ENCODE measurements around the gene ZNF75A.

ZNF75A gene

DNA sequence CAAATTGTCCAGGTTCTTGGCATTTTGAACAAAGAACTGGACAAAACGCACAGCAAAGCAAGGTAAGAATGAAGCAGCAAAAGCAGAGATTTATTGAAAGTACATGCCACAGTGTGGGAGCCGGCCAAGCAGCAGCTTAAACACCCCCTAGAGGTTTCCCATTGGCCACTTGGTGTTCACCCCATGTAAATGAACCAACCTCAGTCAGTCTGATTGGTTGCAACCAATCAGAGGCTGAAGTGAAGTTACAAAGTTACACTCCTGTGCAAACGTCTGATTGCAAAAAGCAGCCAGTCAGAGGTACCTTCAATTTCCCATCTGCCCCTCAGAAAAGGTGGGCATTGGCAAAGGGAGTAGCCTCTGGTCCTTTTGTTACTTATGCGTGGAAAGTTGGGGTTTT is 30.8 kb upstream of the ZNF75A start:
- H3K9ac ChIP-seq (ENCODE audit: low read depth, low read length), result no peak overlapping the region
- H3K27me3 ChIP-seq (ENCODE audit: insufficient read depth, low read length), result peaks cover 15% of the 10 kb centered on the region

GRCh38 chr16:3274947-3275346 is 30.4 kb upstream of the ZNF75A start:
- no peaks in the 10 kb centered on the region for H3K36me3 ChIP-seq (ENCODE audit: insufficient read depth, low read depth, low read length)
- no peaks in the 10 kb centered on the region for H3K4me1 ChIP-seq (ENCODE audit: insufficient read depth, low read length)
- no peaks in the 10 kb centered on the region; the same call in 1 of the 2 replicates for H3K9me3 ChIP-seq (ENCODE audit: insufficient read depth, low read depth, low read length)
- no peak overlapping the region for H3K27ac ChIP-seq (ENCODE audit: low read length)
- no peak overlapping the region for H3K9ac ChIP-seq (ENCODE audit: low read depth, low read length)
- H3K4me3 ChIP-seq (ENCODE audit: low read length), result no peak overlapping the region
- H3K27me3 ChIP-seq (ENCODE audit: insufficient read depth, low read length), result peaks cover 15% of the 10 kb centered on the region

More for the DNA sequence above, 30.8 kb upstream of the ZNF75A start:
- H3K9me3 ChIP-seq (ENCODE audit: insufficient read depth, low read depth, low read length), result no peaks in the 10 kb centered on the region; the same call in 1 of the 2 replicates
- no peaks in the 10 kb centered on the region for H3K36me3 ChIP-seq (ENCODE audit: insufficient read depth, low read depth, low read length)
- no peaks in the 10 kb centered on the region for H3K4me1 ChIP-seq (ENCODE audit: insufficient read depth, low read length)
- no peak overlapping the region for H3K27ac ChIP-seq (ENCODE audit: low read length)
- H3K4me3 ChIP-seq (ENCODE audit: low read length), result no peak overlapping the region

- H3K9me3 ChIP-seq (ENCODE audit: insufficient read depth, low read depth, low read length), result no peaks in the 10 kb centered on the region; the same call in 1 of the 2 replicates
- no peak overlapping the region for H3K4me3 ChIP-seq (ENCODE audit: low read length)
- no peaks in the 10 kb centered on the region for H3K36me3 ChIP-seq (ENCODE audit: insufficient read depth, low read depth, low read length)
- no peaks in the 10 kb centered on the region for H3K4me1 ChIP-seq (ENCODE audit: insufficient read depth, low read length)
- peaks cover 15% of the 10 kb centered on the region for H3K27me3 ChIP-seq (ENCODE audit: insufficient read depth, low read length)
- H3K27ac ChIP-seq (ENCODE audit: low read length), result no peak overlapping the region
- H3K9ac ChIP-seq (ENCODE audit: low read depth, low read length), result no peak overlapping the region
Measured at GRCh38 chr16:3276679-3277078, 28.6 kb upstream of the ZNF75A start.

DNA sequence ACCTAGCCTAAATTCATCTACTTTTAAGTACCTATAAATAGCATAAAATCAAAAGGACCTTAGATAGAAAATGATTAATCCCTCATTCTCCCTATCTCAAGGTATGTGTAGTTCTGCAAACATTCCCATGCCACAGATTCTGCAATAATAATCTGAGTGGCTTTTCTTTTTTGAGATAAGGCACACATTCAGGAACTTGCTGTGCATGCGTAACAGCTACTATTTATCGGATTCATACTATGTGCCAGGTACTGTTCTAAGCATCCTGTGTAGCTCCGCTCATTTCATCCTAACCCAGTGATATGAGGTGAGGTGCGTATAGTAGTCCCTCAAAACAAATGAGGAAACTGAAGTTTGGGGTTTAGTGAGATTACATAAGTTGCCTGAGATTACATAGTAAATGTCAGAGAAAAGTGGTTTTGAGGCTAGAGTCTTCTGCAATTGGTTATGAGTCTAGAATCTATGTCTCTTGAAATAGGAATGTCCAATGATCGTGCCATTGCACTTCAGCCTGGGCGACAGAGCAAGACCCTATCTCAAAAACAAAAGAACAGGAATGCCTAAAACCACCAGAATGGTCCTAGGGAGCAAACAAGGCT is 24.0 kb upstream of the ZNF75A start:
- H3K9me3 ChIP-seq (ENCODE audit: insufficient read depth, low read depth, low read length), result peaks cover 6% of the 10 kb centered on the region; the same call in 1 of the 2 replicates
- H3K36me3 ChIP-seq (ENCODE audit: insufficient read depth, low read depth, low read length), result peaks cover 13% of the 10 kb centered on the region
- peaks cover 15% of the 10 kb centered on the region for H3K27me3 ChIP-seq (ENCODE audit: insufficient read depth, low read length)
- no peak overlapping the region for H3K9ac ChIP-seq (ENCODE audit: low read depth, low read length)
- H3K4me3 ChIP-seq (ENCODE audit: low read length), result no peak overlapping the region
- H3K27ac ChIP-seq (ENCODE audit: low read length), result no peak overlapping the region
- peaks cover 9% of the 10 kb centered on the region; the same call in 1 of the 2 replicates for H3K4me1 ChIP-seq (ENCODE audit: insufficient read depth, low read length)

DNA sequence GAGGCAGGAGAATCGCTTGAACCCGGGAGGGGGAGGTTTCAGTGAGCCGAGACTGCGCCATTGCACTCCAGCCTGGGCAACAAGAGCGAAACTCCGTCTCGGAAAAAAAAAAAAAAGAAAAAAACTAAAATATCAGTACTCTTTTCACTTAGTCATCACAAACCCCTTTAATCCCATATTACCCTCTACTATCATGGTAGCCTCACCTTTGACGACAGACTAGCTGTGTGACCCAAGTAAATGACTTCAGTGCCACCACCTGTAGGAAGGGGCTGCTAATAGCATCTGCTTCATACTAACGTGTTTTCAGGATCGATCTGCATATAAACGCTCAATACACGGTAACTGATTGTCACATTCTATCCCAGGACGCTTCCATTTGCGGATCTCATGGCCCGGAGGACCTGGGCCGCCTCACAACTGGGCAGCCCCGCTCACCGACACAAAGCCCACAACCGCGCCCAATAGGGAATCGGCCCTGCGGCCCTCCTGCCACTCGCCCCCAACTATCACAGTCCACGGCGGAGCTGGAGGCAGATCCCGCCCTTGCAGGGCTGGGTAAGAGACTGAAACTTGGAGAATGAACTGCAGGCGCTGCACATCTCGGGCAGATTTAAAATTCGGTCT is 23.1 kb upstream of the ZNF75A start:
- Histone ChIP-seq H3K27ac (ENCODE audit: low read length) (no peak overlapping the region), H3K9me3 (ENCODE audit: insufficient read depth, low read depth, low read length) (peaks cover 14% of the 10 kb centered on the region), H3K9ac (ENCODE audit: low read depth, low read length) (peak overlapping the region; percentile 91; the same call in 1 of the 2 replicates), H3K4me1 (ENCODE audit: insufficient read depth, low read length) (peaks cover 9% of the 10 kb centered on the region; the same call in 1 of the 2 replicates), H3K27me3 (ENCODE audit: insufficient read depth, low read length) (peaks cover 9% of the 10 kb centered on the region), H3K36me3 (ENCODE audit: insufficient read depth, low read depth, low read length) (peaks cover 22% of the 10 kb centered on the region), H3K4me3 (ENCODE audit: low read length) (peak overlapping the region; percentile 98)

DNA sequence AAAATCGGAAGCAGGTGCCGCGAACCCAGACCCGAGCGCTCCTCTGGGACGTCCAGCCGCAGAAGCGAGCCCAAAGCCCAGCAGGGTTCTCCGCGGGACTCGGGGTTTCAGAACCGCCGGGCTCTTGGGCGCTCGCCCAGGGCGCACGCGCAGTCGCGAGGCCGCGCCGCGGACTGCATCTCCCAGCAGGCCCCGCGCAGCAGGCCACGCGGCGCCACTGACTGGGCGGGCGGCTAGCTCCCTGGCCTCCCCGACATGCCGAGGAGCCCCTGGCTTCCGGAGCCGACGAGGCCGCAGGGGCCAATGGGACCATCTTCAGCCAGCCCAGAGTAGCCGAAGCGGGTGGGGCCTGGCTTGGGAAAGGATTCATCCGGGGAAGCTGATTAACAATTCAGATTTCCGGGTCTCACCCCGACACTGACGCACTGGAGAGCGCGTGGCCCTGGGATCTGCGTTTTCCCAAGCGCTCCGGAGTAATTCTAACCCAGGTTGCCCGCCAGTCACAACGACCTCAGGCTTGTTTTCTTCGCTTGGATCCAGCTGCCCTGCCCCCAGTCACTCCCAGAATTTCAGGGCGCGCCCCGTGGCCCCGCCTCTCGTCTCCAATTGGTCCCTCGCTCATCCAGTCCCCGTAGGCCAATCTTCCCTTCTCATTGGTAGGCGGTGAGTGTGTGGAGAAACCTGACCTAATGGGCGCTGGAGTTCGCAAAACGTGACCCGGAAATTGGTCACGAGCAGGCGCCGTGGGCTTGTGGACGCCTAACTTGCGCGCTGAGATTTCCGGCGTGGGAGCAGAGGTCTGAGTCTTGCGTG is 22.4 kb upstream of the ZNF75A start, which contains the start of gene ZNF263:
Gene ZNF263 (plus strand): TSS at position 762 of the 813 bp plus-strand sequence. CDS start 328 bp downstream, outside the sequence.
- Histone ChIP-seq H3K27me3 (ENCODE audit: insufficient read depth, low read length) (peaks cover 5% of the 10 kb centered on the region; the same call in 1 of the 2 replicates), H3K27ac (ENCODE audit: low read length) (peak within 1 kb of the TSS; percentile 82), H3K4me1 (ENCODE audit: insufficient read depth, low read length) (peaks cover 9% of the 10 kb centered on the region; the same call in 1 of the 2 replicates), H3K36me3 (ENCODE audit: insufficient read depth, low read depth, low read length) (peaks cover 29% of the 10 kb centered on the region), H3K4me3 (ENCODE audit: low read length) (peak within 1 kb of the TSS; percentile 98), H3K9me3 (ENCODE audit: insufficient read depth, low read depth, low read length) (peaks cover 19% of the 10 kb centered on the region), H3K9ac (ENCODE audit: low read depth, low read length) (peak within 1 kb of the TSS; percentile 91)

DNA sequence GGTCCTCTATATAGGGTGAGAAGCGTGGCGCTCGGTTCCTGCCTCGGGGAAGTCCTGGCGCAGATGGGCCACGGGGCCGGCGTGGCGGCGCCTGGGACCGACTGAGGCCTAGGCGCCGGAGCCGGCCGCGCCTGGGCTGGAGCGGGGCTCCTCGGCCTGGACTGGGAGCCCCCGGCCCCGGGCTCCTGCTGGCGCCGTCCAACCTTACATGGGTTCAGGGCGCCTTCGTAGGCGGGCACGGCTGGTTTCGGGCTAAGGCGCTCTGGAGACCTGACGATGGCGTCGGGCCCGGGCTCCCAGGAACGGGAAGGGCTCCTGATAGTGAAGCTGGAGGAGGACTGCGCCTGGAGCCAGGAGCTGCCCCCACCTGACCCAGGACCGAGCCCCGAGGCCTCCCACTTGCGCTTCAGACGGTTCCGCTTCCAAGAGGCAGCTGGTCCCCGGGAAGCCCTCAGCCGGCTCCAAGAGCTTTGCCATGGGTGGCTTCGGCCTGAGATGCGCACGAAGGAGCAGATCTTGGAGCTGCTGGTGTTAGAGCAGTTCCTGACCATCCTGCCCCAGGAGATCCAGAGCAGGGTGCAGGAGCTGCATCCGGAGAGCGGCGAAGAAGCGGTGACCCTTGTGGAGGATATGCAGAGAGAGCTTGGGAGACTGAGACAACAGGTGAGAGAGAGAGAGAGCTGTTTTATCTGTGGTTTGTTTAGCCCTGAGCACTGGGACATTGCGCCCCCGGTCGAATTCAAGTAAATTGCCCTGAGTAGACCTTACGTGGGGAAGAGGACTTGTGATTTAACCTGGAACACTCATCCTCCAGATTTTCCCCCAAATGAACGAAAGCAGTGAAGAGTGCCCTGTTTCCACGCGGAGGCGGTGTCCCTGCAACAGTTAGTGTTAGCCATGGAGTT is 21.5 kb upstream of the ZNF75A start:
- Histone ChIP-seq H3K27me3 (ENCODE audit: insufficient read depth, low read length) (no peaks in the 10 kb centered on the region), H3K9ac (ENCODE audit: low read depth, low read length) (peak overlapping the region; percentile 91), H3K4me3 (ENCODE audit: low read length) (peak overlapping the region; percentile 98), H3K4me1 (ENCODE audit: insufficient read depth, low read length) (peaks cover 9% of the 10 kb centered on the region; the same call in 1 of the 2 replicates), H3K9me3 (ENCODE audit: insufficient read depth, low read depth, low read length) (peaks cover 27% of the 10 kb centered on the region), H3K27ac (ENCODE audit: low read length) (peak overlapping the region; percentile 61), H3K36me3 (ENCODE audit: insufficient read depth, low read depth, low read length) (peaks cover 37% of the 10 kb centered on the region)

DNA sequence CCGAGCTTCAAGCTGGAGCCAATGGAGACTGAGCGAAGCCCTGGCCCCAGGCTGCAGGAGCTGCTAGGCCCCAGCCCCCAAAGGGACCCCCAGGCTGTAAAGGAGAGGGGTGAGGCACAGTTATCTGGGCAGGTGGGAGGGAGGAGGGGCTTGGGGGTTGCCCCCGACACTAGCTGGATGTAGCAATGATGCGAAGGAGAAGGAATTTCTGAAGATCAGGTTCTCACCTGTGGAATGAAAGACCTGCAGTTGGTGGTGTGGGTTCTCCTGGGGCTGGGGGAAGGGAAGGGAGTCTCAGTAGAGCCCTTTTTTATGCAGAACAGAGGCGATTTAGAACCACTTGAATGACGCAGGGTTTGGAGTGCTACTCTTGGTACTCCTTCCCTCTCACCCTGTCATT is 20.2 kb upstream of the ZNF75A start:
- H3K36me3 ChIP-seq (ENCODE audit: insufficient read depth, low read depth, low read length), result peaks cover 51% of the 10 kb centered on the region
- H3K9me3 ChIP-seq (ENCODE audit: insufficient read depth, low read depth, low read length), result peaks cover 41% of the 10 kb centered on the region
- H3K9ac ChIP-seq (ENCODE audit: low read depth, low read length), result peak overlapping the region; percentile 91; the same call in 1 of the 2 replicates
- H3K27me3 ChIP-seq (ENCODE audit: insufficient read depth, low read length), result no peaks in the 10 kb centered on the region
- H3K4me3 ChIP-seq (ENCODE audit: low read length), result peak overlapping the region; percentile 98
- H3K27ac ChIP-seq (ENCODE audit: low read length), result no peak overlapping the region
- peaks cover 9% of the 10 kb centered on the region; the same call in 1 of the 2 replicates for H3K4me1 ChIP-seq (ENCODE audit: insufficient read depth, low read length)

- H3K27ac ChIP-seq (ENCODE audit: low read length), result no peak overlapping the region
- peaks cover 80% of the 10 kb centered on the region for H3K9me3 ChIP-seq (ENCODE audit: insufficient read depth, low read depth, low read length)
- no peak overlapping the region for H3K9ac ChIP-seq (ENCODE audit: low read depth, low read length)
- no peaks in the 10 kb centered on the region for H3K4me1 ChIP-seq (ENCODE audit: insufficient read depth, low read length)
- no peaks in the 10 kb centered on the region for H3K27me3 ChIP-seq (ENCODE audit: insufficient read depth, low read length)
- peaks cover 83% of the 10 kb centered on the region for H3K36me3 ChIP-seq (ENCODE audit: insufficient read depth, low read depth, low read length)
- peak overlapping the region; percentile 36 for H3K4me3 ChIP-seq (ENCODE audit: low read length)
Measured at GRCh38 chr16:3289998-3290673, 15.2 kb upstream of the ZNF75A start.

GRCh38 chr16:3292604-3293003 is 12.7 kb upstream of the ZNF75A start:
- Histone ChIP-seq H3K4me1 (ENCODE audit: insufficient read depth, low read length) (no peaks in the 10 kb centered on the region), H3K9me3 (ENCODE audit: insufficient read depth, low read depth, low read length) (peaks cover 74% of the 10 kb centered on the region), H3K36me3 (ENCODE audit: insufficient read depth, low read depth, low read length) (peaks cover 58% of the 10 kb centered on the region), H3K27ac (ENCODE audit: low read length) (no peak overlapping the region), H3K27me3 (ENCODE audit: insufficient read depth, low read length) (no peaks in the 10 kb centered on the region), H3K4me3 (ENCODE audit: low read length) (no peak overlapping the region), H3K9ac (ENCODE audit: low read depth, low read length) (no peak overlapping the region)

All from iPS-20b (cell line).